BJ (cell line): ENCODE data around the gene EGFLAM. TPM values are rescaled to one million over a fixed set of nuclear protein-coding genes. Genes with fewer than 3 reads are reported as not detected.

ENCODE experiments used
- CTCF ChIA-PET: fragments of 350-600 bp; formaldehyde crosslinking; extraction: SDS; loops from one replicate; lab custom pipeline; 2021; ENCODE audit warnings: antibody characterized with exemption, inconsistent platforms; lab: Yijun Ruan, JAX
- POLR2A ChIA-PET: fragments of 300-600 bp; sonication (Branson Sonifier 250); formaldehyde crosslinking; extraction: SDS; loops from one replicate; lab custom pipeline; 2021; ENCODE audit warnings: antibody characterized with exemption; lab: Charles Lee
- DNase-seq: peaks from one replicate; pipeline ENCODE4 v3.0.0-alpha.2; 2011; ENCODE audit warnings: low read depth
- H3K27me3 ChIP-seq: 2 replicates; pipeline ENCODE4 v1.6.0; 2011; ENCODE audit warnings: low read length; ENCODE audit not compliant: control insufficient read depth, insufficient read depth
- H3K36me3 ChIP-seq: 2 replicates; pipeline ENCODE4 v1.5.1; 2011; ENCODE audit warnings: low read length; ENCODE audit not compliant: control insufficient read depth, insufficient read depth
- H3K4me3 ChIP-seq: 2 replicates; pipeline ENCODE4 v1.5.1; 2011; ENCODE audit warnings: low read depth, mild to moderate bottlenecking, control low read depth, low read length
- polyA plus RNA-seq: library from polyadenylated mRNA; depleted of rRNA; stranded (reverse); fragments of >200 nt; gene quantifications from 2 replicates; pipeline ENCODE4 v1.2.3, GENCODE V29; 2011
- TF ChIP-seq, protein P1 (sequence below): IDR thresholded peaks from 2 replicates; pipeline ENCODE4 v1.5.1; 2011; ENCODE audit warnings: low read depth, mild to moderate bottlenecking, control low read depth, inconsistent platforms, low read length, moderate library complexity; ENCODE audit not compliant: insufficient read depth

The EGFLAM gene
- polyA plus RNA-seq, 1 experiment, result 3.9 TPM

DNA sequence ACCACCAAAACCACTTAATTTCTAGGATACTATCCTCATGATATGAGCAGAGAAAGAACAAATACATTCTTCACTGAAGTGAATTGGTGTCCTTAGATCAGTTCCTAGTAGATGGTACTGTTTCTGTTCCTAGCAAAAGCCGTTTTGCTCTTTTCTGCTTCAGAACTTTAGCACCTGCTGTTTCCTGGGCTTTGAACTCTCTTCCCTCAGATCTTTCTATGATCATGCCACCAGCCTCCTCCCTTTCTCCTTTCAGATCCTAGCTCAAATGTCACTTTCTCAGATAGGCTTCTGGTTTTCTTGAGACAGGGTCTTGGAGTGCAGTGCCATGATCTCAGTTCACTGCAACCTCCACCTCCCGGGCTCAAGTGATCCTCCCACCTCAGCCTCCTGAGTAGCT lies 118.0 kb downstream of the EGFLAM start:
- POLR2A ChIA-PET, result no interaction called here
- Histone ChIP-seq H3K36me3 (no peaks in the 10 kb centered on the region), H3K27me3 (peaks cover 10% of the 10 kb centered on the region), H3K4me3 (no peak overlapping the region)
- CTCF ChIA-PET, result interaction anchor here (1.0 kb wide), 1 partner anchor 65 kb away, joined by 3 read pairs; no protein-coding TSS in a partner anchor
- DNase-seq, result no peak
- TF ChIP-seq, protein P1, sequence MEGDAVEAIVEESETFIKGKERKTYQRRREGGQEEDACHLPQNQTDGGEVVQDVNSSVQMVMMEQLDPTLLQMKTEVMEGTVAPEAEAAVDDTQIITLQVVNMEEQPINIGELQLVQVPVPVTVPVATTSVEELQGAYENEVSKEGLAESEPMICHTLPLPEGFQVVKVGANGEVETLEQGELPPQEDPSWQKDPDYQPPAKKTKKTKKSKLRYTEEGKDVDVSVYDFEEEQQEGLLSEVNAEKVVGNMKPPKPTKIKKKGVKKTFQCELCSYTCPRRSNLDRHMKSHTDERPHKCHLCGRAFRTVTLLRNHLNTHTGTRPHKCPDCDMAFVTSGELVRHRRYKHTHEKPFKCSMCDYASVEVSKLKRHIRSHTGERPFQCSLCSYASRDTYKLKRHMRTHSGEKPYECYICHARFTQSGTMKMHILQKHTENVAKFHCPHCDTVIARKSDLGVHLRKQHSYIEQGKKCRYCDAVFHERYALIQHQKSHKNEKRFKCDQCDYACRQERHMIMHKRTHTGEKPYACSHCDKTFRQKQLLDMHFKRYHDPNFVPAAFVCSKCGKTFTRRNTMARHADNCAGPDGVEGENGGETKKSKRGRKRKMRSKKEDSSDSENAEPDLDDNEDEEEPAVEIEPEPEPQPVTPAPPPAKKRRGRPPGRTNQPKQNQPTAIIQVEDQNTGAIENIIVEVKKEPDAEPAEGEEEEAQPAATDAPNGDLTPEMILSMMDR, result no peak

DNA sequence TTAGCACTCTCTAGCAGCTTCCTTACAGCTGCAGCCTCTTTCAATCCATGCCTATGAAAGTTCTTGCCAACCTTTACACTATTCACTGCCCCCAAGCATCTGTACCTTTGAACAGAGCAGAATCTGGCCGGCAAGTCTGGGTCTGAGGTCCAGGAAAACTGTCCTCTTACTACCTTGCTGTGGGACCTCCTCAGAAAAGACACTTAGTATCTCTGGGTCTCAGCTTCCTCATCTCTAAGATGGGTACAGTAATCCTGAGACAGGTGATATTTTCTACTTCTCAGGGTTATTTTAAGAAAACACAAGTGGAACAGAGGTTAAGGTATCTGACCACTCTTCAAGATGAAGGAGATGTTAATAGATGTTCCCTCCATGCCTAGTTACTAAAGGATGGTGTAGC lies 120.2 kb downstream of the EGFLAM start:
- Histone ChIP-seq H3K4me3 (no peak overlapping the region), H3K27me3 (peaks cover 10% of the 10 kb centered on the region), H3K36me3 (no peaks in the 10 kb centered on the region)
- no peak for DNase-seq
- TF ChIP-seq, protein P1, result no peak
- CTCF ChIA-PET, result interaction anchor here (0.5 to 0.6 kb wide), 2 partner anchors 66 to 771 kb away, joined by 3 read pairs; no protein-coding TSS in a partner anchor
- POLR2A ChIA-PET, result no interaction called here

DNA sequence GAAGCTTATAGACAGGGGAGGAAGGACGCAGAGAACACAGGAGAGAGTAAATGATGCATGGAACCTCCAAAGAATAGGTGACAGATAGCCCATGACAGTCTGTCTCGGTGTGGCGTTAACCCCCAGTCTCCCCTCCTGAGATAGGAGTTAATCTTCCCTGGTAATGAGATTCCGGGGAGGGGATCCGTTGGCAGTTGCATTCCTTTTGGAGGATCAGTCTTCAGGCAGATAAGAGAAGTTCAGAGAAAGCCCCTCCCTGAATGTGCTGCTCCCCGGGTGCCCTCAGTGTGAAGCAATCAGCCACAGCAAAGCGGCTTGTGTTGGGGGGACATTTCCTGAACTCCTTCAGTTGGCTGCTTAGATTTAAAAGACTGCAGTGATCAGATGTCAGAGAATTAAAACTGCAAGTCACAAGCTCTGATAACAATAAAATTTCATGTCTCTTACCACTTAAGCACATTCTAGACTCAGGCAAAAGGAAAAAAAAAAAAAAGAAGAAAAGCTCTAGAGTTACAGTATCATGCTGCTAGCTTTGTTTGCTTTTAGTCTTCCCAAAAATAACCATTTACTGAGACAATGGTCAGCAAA lies 121.1 kb downstream of the EGFLAM start:
- TF ChIP-seq, protein P1, result no peak
- no peak overlapping the region for H3K4me3 ChIP-seq
- peaks cover 13% of the 10 kb centered on the region for H3K27me3 ChIP-seq
- POLR2A ChIA-PET, result no interaction called here
- no peak for DNase-seq
- no peaks in the 10 kb centered on the region for H3K36me3 ChIP-seq
- CTCF ChIA-PET, result interaction anchor here (0.7 kb wide), 1 partner anchor 47 kb away, joined by 3 read pairs; no protein-coding TSS in a partner anchor

DNA sequence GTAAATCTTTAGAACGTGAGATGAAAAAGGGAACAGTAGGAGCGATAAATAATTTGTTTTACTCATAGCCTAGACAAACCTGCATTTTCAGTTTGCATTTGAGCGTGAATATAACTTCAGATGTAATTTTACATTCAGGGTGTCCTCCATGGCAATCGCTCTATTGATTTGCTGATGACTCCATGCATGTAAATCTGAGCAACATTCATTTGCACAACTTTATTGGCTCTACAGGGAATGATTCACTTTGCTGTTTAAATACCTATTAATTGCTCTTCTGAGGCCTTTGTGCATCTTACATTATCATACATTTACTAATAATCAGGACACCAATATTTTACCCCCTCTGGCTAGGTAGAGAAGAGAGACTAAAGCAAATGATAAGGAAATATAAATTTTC lies 122.2 kb downstream of the EGFLAM start:
- CTCF ChIA-PET, result interaction anchor here (1.3 kb wide), 1 partner anchor 104 kb away, joined by 4 read pairs; no protein-coding TSS in a partner anchor
- H3K36me3 ChIP-seq, result no peaks in the 10 kb centered on the region
- DNase-seq, result no peak
- no peak overlapping the region for H3K4me3 ChIP-seq
- POLR2A ChIA-PET, result no interaction called here
- TF ChIP-seq, protein P1, result no peak
- H3K27me3 ChIP-seq, result peaks cover 13% of the 10 kb centered on the region

DNA sequence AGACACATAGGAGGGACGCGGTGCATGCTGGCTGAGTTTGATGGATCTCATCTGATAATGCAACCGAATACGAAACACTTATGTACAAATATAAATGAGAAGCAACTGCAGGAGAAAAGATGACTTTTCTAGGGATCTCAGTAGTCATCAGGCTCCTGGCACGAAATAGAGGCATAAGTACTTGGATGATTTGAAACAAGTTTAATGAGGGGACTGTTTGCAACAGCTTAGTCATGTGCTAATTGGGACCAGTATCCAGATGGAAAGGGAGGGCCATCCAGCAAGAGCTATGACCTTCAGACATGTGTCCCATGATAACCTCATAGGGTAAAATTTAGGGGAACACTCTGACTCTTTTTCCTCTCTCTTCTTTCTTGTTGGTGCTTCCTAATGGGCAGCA lies 123.0 kb downstream of the EGFLAM start:
- DNase-seq, result no peak
- Histone ChIP-seq H3K4me3 (no peak overlapping the region), H3K36me3 (no peaks in the 10 kb centered on the region), H3K27me3 (peaks cover 12% of the 10 kb centered on the region)
- ChIA-PET CTCF (interaction anchor here (1.1 to 3.2 kb wide), 5 partner anchors 19 to 428 kb away, joined by 3 to 38 read pairs (median 6); no protein-coding TSS in a partner anchor), POLR2A (no interaction called here)
- TF ChIP-seq, protein P1, result no peak
